HG02884 (cell line): Measurements from ENCODE around the gene PRR23B.
"Not testable (repeated sequence)": the region's sequence is repeated elsewhere in the genome, so short reads cannot be mapped to it uniquely, and the experiment has no call there.

Experiments
- ATAC-seq: cut with Tn5 transposase; IDR thresholded peaks from one replicate; pipeline ENCODE4 v1.9.1; 2021; ENCODE audit warnings: mild to moderate bottlenecking, moderate library complexity; ENCODE audit not compliant: unreplicated experiment

Gene PRR23B

GRCh38 chr3:139020868-139021234 lies at the start of gene PRR23B:
PRR23B (minus strand) TSS chr3:139020926; CDS start chr3:139020661, 265 bp downstream.
- no peak for ATAC-seq

DNA sequence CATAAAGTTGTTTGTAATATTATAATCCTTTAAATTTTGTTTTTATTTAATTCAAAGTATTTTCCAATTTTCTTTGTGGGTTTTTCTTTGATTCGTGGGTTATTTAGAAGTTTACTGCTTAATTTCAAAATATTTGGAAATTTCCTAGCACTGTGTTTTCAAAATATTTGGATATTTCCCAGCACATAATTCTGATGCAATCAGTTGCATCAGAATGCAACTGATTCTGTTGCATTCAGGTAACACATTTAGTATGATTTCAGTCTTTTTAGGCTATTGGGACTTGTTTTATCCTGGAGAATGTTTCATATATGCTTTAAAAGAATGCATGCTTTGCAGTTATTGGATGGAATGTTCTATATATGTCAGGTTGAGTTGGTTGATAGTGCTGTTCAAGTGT lies 42.2 kb upstream of the PRR23B start:
- ATAC-seq = no peak

GRCh38 chr3:139052802-139053600 lies 32.3 kb upstream of the PRR23B start:
- ATAC-seq = no peak

DNA sequence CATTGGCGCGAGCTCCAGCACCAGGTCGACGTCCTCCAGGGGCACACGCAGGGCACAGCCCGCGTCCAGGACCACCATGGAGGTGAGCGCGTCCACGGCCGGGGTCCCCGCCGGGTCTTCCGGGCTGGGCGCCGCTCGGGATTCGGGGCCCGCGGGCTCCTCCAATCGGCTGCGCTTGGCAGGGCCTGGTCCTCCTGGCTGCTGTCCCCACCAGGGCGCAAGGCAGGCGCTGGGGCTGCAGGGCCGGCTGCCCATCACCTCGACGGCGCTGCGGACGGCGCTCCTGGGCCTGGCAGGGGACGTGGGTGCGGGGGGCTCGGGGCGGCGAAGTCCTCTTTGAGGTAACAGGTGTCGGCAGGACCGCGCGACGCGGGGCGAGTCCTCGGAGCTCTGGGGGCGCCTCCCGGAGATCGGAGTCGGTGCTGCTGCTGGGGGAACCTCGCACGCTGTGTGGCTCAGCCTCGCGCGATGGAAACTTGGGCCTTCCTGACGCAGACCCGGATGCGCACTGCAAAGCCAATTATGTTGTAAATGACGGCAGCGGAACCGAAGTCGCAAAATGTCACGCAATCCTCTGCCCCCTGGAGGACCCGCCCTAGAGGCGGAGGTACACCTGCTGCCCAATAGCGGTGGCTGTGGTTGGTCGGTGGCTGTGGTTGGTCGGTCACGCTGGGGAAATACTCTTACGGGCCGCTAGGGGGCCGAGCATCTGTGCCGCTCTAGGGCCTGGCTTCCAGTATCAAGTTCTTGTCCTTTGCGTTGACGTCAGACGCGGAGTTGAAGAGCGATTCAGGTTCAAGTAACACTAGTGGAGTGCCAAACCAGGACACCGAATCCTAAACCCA lies 23.9 kb upstream of the PRR23B start, which contains the start of gene PRR23C:
Gene PRR23C, minus strand, starts transcription at position 527 of the 845 bp plus-strand sequence. Its CDS starts 272 bp downstream, at position 255.
- no peak for ATAC-seq

DNA sequence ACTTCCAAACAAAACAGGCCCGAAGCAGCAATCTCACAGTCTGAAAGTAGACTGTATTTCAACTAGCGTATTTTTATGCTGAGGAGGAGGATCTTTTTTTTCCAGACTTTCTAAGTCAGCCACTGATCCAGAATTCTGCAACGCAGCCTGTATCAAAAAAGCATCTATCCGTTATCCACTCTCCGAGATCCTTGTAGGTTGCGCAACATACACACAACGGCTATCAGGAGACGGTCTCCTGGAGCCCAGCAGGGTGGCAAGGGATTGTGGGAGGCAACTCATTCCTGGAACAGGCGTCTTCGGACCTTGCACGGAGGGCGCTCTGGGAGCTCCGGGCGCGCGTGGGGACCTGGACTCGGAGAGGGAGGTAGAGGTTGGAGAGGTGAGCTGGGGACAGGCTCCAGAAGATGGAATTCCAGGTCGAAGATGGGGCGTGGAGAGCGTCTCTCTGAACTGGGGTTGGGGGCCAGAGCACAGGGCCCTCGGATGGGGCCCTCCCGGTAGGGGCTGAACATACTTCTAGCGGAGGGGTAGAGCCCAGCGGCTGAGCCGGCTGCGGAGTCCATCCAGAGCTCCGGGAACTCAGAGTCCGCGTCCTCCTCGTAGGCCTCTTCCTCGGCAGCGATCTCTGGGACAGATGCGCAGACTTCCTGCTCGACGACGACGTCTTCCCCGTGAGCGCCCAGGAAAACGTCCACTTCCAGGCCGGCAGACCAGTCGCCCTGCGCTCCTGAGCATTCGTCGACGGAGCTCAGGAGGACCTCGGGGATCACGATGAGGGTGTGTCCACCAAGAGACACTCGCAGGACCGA lies 23.0 kb upstream of the PRR23B start:
- no peak for ATAC-seq

- no peak for ATAC-seq
Measured at GRCh38 chr3:139037478-139037877, 16.8 kb upstream of the PRR23B start.

DNA sequence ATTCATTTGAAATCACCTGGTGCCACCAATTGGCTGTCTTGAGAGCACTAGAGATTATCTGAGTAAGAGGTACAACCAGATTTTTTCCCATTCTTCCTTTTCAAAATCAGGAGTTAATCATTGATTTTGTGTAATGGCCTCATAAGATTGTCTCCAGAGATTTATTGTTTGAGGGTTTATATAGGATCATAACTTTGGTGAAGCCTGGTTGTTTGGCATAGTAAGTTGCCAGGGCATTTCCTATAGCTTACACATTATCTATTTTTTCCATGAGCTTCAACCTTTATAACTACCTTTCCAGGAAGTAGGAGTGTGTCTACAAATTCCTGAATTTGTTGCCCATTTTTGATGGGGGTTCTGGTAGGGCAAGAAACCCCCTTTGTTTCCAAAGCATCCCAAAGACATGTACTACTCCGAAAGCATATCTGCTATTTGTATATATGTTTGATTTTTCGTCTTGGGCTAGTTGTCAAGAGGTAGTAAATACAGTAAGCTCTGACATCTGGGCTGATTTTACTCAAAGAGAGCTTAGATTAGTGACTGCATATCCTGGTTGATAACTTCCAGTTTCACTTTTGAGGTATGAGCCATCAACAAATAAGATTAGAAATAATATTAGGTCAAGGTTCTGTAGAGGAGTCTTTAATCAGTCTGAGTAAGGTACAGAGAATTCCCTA lies 11.7 kb upstream of the PRR23B start:
- no peak for ATAC-seq

DNA sequence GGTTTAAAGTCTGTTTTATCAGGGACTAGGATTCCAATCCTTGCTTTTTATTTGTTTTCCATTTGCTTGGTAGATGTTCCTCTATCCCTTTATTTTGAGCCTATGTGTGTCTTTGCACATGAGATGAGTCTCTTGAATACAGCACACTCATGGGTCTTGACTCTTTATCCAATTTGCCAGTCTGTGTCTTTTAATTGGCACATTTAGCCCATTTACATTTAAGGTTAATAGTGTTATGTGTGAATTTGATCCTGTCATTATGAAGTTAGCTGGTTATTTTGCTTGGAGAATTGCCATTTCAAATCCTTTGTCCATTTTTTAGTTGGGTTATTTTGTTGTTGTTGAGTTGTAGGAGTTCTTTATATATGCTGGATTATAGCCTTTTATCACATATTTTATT lies 9.8 kb upstream of the PRR23B start:
- not testable (repeated sequence) for ATAC-seq

DNA sequence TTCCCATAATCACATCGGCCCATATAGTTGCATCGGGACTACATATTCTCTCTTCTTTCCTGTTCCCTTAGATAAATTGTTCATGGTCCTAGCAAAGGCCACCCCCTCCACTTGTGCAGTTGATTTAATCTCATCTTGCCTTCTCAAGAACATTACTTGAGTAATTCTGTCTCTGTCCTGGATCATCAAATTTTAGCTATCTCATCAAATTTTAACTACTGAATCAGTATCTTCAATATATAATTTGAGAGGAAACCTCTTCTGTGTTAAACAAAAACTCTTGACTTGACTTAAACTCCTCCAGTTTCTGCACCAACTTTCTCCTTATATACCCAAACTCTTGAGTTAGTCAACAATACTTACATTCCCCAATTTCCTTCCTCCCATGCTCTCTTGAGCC lies 4.2 kb upstream of the PRR23B start:
- no peak for ATAC-seq

GRCh38 chr3:139020036-139020867 lies 474 bp downstream of the PRR23B start:
- ATAC-seq = no peak

- no peak for ATAC-seq
Measured at GRCh38 chr3:139016430-139017048, 4.2 kb downstream of the PRR23B start.

- no peak for ATAC-seq
Measured at GRCh38 chr3:139006051-139006716, 14.5 kb downstream of the PRR23B start, which contains the start of gene PRR23A. PRR23A (minus strand) TSS chr3:139006268; CDS start chr3:139006268, 0 bp downstream.

- no peak for ATAC-seq
Measured at GRCh38 chr3:139005356-139005993, 15.3 kb downstream of the PRR23B start.

GRCh38 chr3:138995706-138996105 lies 25.0 kb downstream of the PRR23B start:
- ATAC-seq = no peak

- no peak for ATAC-seq
Measured at GRCh38 chr3:138987181-138987580, 33.5 kb downstream of the PRR23B start.

DNA sequence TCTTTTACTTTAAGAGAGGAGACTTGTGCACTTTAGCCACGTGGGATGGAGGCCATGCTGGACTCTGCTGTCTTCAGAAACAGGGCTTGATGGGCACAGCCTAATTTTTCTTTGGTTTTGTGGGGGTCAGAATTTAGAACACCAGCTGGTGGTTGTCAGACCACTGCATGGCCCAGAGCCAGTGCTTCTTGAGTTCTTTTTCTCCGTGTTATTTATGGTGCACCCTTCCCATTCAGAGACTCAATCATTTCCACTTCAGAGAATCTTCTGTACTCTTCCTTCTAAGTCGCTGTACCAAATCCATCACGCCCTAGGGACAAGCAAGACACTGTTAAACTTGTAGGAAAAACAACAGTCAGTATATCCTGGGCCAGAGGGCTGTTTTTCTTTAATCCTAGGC lies 34.8 kb downstream of the PRR23B start:
- no peak for ATAC-seq

DNA sequence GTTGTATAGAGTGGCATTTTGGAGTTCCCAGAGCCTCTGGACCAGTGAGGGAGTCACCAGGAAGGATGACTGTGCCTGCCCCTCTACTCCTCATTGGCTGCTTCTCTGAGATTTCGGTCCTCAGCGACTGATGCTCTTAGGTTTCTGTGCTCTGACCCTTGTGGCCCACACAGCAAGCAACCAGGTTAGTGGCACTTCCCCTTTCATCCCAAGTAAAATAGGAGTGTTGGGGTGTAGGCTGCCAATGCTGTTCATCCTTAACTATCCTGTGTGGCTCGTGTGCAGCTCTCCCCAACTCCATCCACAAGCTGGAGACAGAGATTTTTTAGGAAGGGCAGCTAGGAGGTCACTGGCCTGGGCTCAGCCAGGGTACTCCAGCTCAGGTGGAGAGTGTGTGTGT lies 35.9 kb downstream of the PRR23B start:
- ATAC-seq = no peak

GRCh38 chr3:138976047-138976446 lies 44.7 kb downstream of the PRR23B start:
- no peak for ATAC-seq
